Measurements from ENCODE around the gene SESN1. TPM values are rescaled to one million over a fixed set of nuclear protein-coding genes. Genes with fewer than 3 reads are reported as not detected.
"Not testable (repeated sequence)": the region's sequence is repeated elsewhere in the genome, so short reads cannot be mapped to it uniquely, and the experiment has no call there.

SESN1 gene
- 11.0 and 14.9 TPM in 2 replicates for total RNA-seq (2014; rRNA removed; shearing (Covaris generic); ENCODE audit: low replicate concordance)

DNA sequence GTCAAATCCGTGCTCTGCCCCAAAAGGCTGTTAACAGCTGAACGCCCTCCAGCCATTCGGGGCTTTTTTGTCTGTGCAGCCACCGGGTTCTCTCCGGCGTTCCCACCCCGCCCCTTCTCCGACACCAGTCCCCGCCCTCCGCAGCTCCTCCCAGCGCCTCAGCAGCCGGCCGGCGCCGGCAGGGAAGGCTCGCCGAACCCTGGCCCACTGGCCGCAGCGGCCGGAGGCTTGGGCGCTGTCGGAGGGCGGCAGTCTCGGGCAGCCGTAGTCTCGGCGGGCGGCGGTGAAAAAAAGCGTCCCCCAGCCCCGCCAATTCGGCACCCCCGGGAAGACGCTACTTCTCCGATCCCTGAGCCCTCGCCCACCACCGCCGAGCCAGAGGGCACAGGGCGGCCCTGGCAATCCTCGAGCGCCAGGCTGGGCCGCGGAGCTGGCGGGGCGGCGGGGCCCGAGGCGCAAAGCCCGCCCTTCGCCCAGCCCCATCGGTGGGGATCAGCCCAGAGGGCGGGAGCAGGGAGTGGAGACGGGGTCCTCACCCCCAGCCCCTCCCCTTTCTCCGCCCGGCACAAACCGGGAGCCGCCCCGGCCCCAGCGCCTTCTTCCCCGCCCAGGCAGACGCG, at the start of gene SESN1:
TSS of gene SESN1 (minus strand) at position 431 of the 620 bp plus-strand sequence. CDS start 773 bp downstream, outside the sequence.
- in situ Hi-C loops (cut with HindIII; ENCODE audit: low pct_unique_long_range_greater_than_20kb, low sequenced_read_pairs): no loop called here

DNA sequence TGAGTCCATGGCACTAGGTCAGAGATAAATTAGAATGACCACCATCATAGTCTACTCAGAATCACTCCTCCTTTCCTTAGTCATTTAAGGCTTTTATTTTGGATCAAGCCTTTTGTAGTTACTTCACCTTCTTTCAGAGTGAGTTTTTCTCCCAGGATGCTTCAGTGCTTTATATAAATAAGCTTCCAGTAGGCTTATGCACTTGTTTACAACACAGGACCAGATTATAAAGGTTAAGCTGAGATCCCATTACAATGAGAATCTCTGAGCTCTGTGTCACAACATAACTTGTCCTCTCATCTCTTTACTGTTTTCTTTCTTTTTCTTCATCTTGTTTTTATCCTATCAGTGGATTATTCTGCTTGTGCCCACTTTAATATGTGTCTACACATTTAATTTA, 48.5 kb upstream of the SESN1 start:
- in situ Hi-C loops (cut with HindIII; ENCODE audit: low pct_unique_long_range_greater_than_20kb, low sequenced_read_pairs): no loop called here
- no peak for DNase-seq (ENCODE audit: low read depth)

More for the DNA sequence above, at the start of gene SESN1:
- peak; percentile 96 for DNase-seq (ENCODE audit: low read depth)

DNA sequence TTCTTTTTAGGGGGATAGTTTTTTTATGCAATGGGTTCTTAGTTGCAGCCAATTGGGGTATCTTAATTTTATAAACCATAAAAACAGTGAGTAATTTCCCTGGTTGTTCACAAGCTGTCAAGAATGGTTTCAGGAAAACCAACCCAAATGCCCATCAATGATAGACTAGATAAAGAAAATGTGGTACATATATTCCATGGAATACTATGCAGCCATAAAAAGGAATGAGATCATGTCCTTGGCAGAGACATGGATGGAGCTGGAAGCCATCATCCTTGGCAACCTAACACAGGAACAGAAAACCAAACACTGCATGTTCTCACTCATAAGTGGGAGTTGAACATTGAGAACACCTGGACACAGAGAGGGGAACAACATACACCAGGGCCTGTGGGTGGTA, 47.4 kb upstream of the SESN1 start:
- in situ Hi-C loops (cut with HindIII; ENCODE audit: low pct_unique_long_range_greater_than_20kb, low sequenced_read_pairs); DNase-seq (ENCODE audit: low read depth): not testable (repeated sequence)

DNA sequence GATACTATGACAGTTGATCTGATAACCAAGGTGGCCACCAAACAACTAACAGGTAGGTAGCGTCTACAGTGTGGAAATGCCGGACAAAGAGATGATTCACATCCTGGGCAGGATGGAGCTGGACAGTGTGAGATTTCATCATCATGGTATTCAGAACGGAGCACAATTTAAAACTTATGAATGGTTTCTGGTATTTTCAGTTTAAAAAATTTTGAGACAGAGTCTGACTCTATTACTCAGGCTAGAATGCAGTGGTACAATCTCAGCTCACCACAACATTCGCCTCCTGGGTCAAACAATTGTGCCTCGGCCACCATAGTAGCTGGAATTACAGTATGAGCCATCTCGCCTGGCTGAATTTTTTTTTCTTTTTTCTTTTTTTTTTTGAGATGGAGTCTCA, 44.5 kb upstream of the SESN1 start:
- in situ Hi-C loops (cut with HindIII; ENCODE audit: low pct_unique_long_range_greater_than_20kb, low sequenced_read_pairs): no loop called here
- no peak for DNase-seq (ENCODE audit: low read depth)

DNA sequence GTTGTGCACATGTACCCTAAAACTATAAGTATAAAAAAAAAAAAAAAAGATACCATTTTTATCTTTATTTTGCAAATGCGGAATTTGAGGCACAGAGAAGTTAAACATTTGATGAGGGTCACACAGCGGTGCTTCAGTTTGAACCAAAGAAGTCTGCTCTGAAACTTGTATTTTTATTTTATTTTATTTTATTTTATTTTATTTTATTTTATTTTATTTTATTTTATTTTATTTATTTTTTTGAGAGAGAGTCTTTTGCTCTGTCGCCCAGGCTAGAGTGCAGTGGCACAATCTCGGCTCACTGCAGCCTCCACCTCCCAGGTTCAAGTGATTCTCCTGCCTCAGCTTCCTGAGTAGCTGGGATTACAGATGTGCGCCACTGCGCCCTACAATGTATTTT, 41.9 kb upstream of the SESN1 start:
- DNase-seq (ENCODE audit: low read depth); in situ Hi-C loops (cut with HindIII; ENCODE audit: low pct_unique_long_range_greater_than_20kb, low sequenced_read_pairs): not testable (repeated sequence)

DNA sequence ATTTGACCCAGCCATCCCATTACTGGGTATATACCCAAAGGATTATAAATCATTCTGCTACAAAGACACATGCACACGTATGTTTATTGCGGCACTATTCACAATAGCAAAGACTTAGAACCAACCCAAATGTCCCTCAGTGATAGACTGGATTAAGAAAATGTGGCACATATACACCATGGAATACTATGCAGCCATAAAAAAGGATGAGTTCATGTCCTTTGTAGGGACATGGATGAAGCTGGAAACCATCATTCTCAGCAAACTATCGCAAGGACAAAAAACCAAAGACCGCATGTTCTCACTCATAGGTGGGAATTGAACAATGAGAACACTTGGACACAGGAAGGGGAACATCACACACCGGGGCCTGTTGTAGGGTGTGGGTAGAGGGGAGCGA, 41.4 kb upstream of the SESN1 start:
- in situ Hi-C loops (cut with HindIII; ENCODE audit: low pct_unique_long_range_greater_than_20kb, low sequenced_read_pairs): not testable (repeated sequence)

DNA sequence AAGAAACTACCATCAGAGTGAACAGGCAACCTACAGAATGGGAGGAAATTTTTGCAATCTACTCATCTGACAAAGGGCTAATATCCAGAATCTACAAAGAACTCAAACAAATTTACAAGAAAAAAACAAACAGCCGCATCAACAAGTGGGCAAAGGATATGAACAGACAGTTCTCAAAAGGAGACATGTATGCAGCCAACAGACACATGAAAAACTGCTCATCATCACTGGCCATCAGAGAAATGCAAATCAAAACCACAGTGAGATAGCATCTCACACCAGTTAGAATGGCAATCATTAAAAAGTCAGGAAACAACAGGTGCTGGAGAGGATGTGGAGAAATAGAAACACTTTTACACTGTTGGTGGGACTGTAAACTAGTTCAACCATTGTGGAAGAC, 41.0 kb upstream of the SESN1 start:
- in situ Hi-C loops (cut with HindIII; ENCODE audit: low pct_unique_long_range_greater_than_20kb, low sequenced_read_pairs); DNase-seq (ENCODE audit: low read depth): not testable (repeated sequence)

More for the DNA sequence above, 41.4 kb upstream of the SESN1 start:
- DNase-seq (ENCODE audit: low read depth): not testable (repeated sequence)

DNA sequence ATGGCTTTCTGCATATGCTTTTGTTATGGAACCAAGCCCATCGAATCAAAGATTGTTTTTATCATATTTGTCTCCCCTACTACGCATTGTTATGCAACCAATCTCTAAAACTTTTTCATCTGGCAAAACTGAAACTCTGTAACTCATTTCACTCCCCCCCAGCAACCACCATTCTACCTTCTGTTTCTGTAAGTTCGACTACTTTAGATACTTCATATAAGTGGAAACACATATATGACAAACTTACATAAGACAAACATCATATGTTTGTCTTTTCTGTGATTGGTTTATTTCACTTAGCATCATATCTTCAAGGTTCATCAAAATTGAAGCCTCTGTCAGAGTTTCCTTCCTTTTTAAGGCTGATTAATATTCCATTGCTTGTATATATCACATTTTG, 35.4 kb upstream of the SESN1 start:
- in situ Hi-C loops (cut with HindIII; ENCODE audit: low pct_unique_long_range_greater_than_20kb, low sequenced_read_pairs): no loop called here

DNA sequence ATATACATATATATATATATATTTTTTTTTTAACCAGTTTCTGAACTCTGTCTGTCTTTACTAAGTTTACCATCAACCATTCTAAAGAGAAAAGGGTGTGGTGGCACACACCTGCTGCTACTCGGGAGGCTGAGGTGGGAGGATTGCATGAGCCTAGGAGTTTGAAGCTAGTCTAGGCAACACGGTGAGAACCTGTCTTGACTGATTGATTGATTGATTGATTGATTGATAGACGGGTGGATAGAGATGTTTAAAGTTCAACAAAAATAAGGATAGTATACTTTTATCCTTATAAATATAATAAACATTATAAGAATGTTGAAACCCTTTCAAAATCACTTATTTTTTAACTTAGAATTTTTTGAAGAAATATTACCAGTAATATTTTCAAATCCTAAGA, 30.9 kb upstream of the SESN1 start:
- in situ Hi-C loops (cut with HindIII; ENCODE audit: low pct_unique_long_range_greater_than_20kb, low sequenced_read_pairs): no loop called here
- DNase-seq (ENCODE audit: low read depth): no peak

More for the DNA sequence above, 35.4 kb upstream of the SESN1 start:
- no peak for DNase-seq (ENCODE audit: low read depth)

DNA sequence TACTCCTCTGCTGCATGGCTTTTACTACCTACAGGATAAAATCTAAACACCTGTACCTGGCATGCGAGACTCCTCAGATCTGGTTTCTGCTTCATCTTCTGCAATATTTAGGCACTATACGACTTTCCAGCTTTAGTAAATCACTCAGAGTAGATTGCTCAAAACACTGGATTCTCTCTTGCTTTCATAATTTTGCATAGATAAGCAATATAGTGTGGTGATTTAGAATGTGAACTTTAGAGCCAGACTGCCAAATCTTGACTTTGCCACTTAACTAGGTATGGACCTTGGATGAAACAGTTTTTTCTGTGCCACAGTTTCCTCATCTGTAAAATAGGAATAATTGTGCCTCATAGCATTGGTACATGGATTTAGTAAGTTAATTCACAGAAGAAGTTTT, 29.6 kb upstream of the SESN1 start:
- no peak for DNase-seq (ENCODE audit: low read depth)
- in situ Hi-C loops (cut with HindIII; ENCODE audit: low pct_unique_long_range_greater_than_20kb, low sequenced_read_pairs): no loop called here

DNA sequence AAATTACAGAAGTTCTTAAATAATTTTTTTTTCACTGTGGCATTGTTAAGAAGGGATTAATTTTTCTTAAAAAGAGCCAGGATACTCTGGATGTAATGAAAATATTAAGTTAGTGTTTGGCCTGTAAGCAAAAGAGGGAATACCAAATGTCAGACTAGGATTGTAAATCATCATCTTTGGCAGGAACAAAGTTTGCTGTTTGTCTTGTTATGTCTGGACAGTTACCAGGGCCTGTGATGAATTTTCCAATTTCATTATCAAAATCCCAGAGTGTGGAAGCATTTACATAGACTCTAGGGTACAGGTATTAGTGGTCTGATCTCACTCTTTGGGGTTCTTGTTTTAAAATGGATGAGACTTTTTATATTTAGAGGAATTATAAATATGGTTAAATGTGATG, 26.8 kb upstream of the SESN1 start:
- DNase-seq (ENCODE audit: low read depth): no peak
- in situ Hi-C loops (cut with HindIII; ENCODE audit: low pct_unique_long_range_greater_than_20kb, low sequenced_read_pairs): no loop called here

DNA sequence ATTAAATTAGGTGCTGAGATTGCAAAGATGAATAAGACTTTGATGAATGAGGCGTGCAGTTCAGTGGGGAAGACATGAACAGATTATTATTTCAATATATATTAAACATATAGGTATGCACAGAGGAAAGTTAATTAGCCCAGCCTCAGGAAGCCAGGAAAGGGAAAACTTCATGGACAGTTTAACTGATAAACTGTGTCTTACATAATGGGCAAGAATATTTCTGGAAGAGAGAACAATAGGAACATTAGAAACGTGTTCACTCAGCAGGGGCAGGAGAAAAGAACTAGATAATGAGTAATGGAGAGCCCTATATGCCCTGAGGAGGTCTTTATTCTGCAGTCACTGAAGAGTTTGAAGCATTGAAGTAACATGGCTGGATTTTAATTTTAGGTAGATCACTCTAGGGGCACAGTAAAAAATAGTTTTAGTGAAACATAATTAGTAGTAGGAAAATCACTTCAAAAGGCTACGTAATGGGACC, 24.3 kb upstream of the SESN1 start:
- DNase-seq (ENCODE audit: low read depth): no peak
- in situ Hi-C loops (cut with HindIII; ENCODE audit: low pct_unique_long_range_greater_than_20kb, low sequenced_read_pairs): no loop called here

DNA sequence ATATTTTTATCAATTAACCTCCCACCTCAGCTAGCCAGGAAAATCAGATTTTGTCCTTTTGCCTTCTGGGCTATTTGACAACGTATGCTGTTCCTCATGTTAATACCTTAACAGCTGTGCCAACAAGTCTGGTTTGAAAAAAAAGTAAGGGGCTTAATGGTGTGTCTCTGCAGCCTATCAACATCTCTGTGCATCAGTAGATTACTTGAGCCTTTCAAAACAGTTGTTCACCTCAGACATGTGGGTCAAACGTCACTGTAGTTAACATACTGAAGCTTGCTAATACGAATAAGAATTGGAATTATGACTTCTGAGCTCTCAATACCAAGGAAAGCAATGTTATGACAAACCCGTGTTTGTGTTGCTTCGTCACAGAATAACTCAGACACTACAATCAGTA, 23.7 kb upstream of the SESN1 start:
- DNase-seq (ENCODE audit: low read depth): no peak
- in situ Hi-C loops (cut with HindIII; ENCODE audit: low pct_unique_long_range_greater_than_20kb, low sequenced_read_pairs): no loop called here

DNA sequence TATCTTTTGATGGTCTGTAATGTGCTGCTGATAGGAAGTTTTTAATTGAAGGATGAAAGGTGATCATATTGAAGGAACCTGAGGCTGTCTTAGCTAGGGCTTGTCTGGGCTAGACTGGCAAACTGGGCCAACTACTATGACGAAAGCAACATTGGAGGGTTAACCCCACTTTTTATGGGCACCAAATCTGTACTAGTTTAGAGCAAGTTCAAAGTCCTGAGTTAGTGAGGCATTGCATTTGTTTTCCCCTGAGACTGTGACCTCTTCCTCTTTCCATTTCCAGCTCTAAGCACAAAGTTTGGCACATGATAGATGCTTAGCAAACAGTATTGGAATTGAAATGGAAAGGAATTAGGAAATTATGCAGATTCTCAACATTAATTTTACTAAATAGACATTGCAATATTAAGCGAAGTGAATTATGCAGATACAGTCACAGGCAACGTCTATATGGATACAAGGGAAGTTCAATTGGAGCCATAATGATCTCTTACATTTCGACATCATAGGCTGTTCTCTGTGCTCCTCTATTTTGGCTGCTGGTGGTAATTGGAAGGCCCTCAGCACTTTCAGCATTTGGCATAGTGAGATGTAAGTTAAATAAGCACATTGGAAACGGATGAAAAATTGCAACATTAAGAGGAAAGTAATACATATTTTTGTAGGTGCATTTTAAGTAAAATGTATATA, 22.8 kb upstream of the SESN1 start:
- in situ Hi-C loops (cut with HindIII; ENCODE audit: low pct_unique_long_range_greater_than_20kb, low sequenced_read_pairs): no loop called here
- no peak for DNase-seq (ENCODE audit: low read depth)

DNA sequence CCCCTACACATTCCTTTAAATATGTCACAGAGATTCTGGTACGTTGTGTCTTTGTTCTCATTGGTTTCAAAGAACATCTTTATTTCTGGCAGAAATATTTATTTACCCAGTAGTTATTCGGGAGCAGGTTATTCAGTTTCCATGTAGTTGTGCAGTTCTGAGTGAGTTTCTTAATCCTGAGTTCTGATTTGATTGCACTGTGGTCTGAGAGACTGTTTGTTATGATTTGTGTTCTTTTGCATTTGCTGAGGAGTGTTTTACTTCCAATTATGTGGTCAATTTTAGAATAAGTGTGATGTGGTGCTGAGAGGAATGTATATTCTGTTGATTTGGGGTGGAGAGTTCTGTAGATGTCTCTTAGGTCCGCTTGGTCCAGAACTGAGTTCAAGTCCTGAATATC, 18.0 kb upstream of the SESN1 start:
- DNase-seq (ENCODE audit: low read depth); in situ Hi-C loops (cut with HindIII; ENCODE audit: low pct_unique_long_range_greater_than_20kb, low sequenced_read_pairs): not testable (repeated sequence)

DNA sequence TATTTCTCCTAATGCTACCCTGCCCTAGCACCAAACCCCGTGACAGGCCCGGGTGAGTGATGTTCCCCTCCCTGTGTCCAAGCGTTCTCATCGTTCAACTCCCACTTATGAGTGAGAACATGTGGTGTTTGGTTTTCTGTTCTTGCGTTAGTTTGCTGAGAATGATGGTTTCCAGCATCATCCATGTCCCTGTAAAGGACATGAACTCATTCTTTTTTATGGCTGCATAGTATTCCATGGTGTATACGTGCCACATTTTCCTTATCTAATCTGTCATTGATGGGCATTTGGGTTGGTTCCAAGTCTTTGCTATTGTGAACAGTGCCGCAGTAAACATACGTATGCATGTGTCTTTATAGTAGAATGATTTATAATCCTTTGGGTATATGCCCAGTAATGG, 15.0 kb upstream of the SESN1 start:
- DNase-seq (ENCODE audit: low read depth); in situ Hi-C loops (cut with HindIII; ENCODE audit: low pct_unique_long_range_greater_than_20kb, low sequenced_read_pairs): not testable (repeated sequence)

DNA sequence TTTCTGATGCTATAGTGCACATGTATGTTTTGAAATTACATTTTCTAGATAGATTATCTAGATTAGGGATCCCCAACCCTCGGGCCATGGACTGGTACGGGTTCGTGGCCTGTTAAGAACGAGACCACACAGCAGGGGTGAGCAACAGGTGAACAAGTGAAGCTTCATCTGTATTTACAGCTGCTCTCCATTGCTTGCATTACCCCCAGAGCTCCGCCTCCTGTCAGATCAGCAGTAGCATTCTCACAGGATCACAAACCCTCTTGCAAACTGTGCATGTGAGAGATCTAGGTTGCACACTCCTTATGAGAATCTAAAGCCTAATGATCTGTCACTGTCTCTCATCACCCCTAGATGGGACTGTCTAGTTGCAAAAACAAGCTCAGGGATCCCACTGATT, 11.0 kb upstream of the SESN1 start:
- no peak for DNase-seq (ENCODE audit: low read depth)
- in situ Hi-C loops (cut with HindIII; ENCODE audit: low pct_unique_long_range_greater_than_20kb, low sequenced_read_pairs): no loop called here

DNA sequence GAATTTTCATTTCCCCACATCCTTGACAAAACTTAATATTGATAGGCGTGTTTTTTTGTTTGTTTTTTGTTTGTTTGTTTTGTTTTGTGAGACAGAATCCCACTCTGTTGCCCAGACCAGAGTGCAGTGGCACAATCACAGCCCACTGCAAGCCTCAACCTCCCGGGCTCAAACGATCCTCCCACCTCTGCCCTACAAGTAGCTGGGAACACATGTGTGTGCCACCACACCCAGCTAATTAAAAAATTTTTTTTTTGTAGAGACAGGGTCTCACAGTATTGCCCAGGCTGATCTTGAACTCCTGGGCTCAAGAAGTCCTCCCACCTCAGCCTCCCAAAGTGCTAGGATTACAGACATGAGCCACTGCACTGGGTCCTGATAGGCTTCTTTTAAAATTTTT, 9.9 kb upstream of the SESN1 start:
- DNase-seq (ENCODE audit: low read depth): no peak
- in situ Hi-C loops (cut with HindIII; ENCODE audit: low pct_unique_long_range_greater_than_20kb, low sequenced_read_pairs): no loop called here

DNA sequence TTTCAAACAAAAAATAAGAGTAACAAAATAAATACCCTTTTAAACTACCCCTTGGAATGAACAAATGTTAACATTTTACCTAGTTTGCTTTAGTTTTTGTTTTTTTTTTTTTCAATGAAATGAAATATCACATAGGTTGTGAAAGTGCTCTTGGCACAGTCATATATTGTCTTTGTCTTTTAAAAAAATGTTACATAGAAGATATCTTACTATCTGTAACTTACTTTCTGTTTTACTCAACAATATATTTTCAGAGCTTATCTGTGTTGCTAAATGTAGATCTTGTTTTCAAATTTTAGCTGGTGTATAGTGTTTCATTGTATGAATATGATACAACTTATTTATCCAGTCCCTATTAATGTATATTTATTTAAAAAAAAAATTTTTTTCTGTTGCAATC, 9.3 kb upstream of the SESN1 start:
- DNase-seq (ENCODE audit: low read depth): no peak
- in situ Hi-C loops (cut with HindIII; ENCODE audit: low pct_unique_long_range_greater_than_20kb, low sequenced_read_pairs): no loop called here

DNA sequence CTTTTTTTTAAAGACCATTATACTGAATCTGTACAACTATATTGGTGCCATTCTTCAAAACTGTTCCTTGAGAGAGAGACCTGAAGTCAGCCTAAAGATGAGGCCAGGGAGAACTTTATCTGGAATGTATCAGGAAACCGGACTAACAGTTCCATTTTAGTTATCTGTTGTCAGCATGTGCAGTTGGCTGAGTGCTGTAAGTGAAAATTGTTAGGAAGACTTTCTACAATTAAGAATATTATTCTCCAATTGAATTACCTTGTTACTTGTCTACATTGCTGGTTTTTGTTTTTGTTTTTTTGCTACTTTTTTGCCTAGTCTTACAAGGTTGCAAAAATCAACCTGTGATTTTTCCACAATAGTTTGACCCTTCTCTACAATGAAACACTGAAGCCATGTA, 8.1 kb upstream of the SESN1 start:
- DNase-seq (ENCODE audit: low read depth): no peak
- in situ Hi-C loops (cut with HindIII; ENCODE audit: low pct_unique_long_range_greater_than_20kb, low sequenced_read_pairs): no loop called here

All from Caki2 (cell line).